Posterior vena cava (tissue), 2 donors: ENCODE measurements around the gene EYS. TPM values are rescaled to one million over a fixed set of nuclear protein-coding genes. Genes with fewer than 3 reads are reported as not detected.

Experiments used
- DNase-seq: peaks from one replicate; pipeline ENCODE4 v3.0.0-alpha.2; 2020; ENCODE audit warnings: low spot score
- intact Hi-C, 2 donors: fragments of 100-400 bp; cut with DNase I; formaldehyde crosslinking; loops; one replicate each; pipeline versions ENCODE4 v1.14.1 to v1.14.2; 2022 to 2023
- total RNA-seq, 2 donors: library from RNA; stranded (reverse); fragmentation: NEBNext Ultra II Directional; extraction: Animal tissue kit (Norgen Biotek cat#: 25700); gene quantifications; one replicate each; pipeline ENCODE4 v1.2.1, GENCODE V29; 2021
- donor health status: DM: yes; HTN: yes; CAD: no.
- donor health status: DM: yes; HTN: yes; CAD: no.

Gene EYS
- total RNA-seq, 2 donors from 2014 or later = not detected

GRCh38 chr6:63677282-63677681, 2029.7 kb downstream of the EYS start:
- intact Hi-C loops = no loop called here
- no peak for DNase-seq

- intact Hi-C loops = no loop called here
- DNase-seq = no peak
Observed at GRCh38 chr6:63676412-63677114, 2030.5 kb downstream of the EYS start.

- intact Hi-C loops = no loop called here
- no peak for DNase-seq
Observed at GRCh38 chr6:63675138-63675537, 2031.9 kb downstream of the EYS start.

GRCh38 chr6:63674635-63675034, 2032.4 kb downstream of the EYS start:
- intact Hi-C loops = no loop called here
- no peak for DNase-seq

- DNase-seq = no peak
- intact Hi-C loops = no loop called here
Observed at GRCh38 chr6:63673692-63674091, 2033.3 kb downstream of the EYS start.

GRCh38 chr6:63672582-63673129, 2034.4 kb downstream of the EYS start:
- intact Hi-C loops = no loop called here
- DNase-seq = no peak

- no peak for DNase-seq
- intact Hi-C loops = no loop called here
Observed at GRCh38 chr6:63671098-63671754, 2035.8 kb downstream of the EYS start.
